ENCODE results near the gene BUB1B.
A peak's percentile ranks its signal among the peaks of the same experiment; 100 is the strongest.
"Not testable (repeated sequence)": the region's sequence is repeated elsewhere in the genome, so short reads cannot be mapped to it uniquely, and the experiment has no call there.

The BUB1B gene, protein sequence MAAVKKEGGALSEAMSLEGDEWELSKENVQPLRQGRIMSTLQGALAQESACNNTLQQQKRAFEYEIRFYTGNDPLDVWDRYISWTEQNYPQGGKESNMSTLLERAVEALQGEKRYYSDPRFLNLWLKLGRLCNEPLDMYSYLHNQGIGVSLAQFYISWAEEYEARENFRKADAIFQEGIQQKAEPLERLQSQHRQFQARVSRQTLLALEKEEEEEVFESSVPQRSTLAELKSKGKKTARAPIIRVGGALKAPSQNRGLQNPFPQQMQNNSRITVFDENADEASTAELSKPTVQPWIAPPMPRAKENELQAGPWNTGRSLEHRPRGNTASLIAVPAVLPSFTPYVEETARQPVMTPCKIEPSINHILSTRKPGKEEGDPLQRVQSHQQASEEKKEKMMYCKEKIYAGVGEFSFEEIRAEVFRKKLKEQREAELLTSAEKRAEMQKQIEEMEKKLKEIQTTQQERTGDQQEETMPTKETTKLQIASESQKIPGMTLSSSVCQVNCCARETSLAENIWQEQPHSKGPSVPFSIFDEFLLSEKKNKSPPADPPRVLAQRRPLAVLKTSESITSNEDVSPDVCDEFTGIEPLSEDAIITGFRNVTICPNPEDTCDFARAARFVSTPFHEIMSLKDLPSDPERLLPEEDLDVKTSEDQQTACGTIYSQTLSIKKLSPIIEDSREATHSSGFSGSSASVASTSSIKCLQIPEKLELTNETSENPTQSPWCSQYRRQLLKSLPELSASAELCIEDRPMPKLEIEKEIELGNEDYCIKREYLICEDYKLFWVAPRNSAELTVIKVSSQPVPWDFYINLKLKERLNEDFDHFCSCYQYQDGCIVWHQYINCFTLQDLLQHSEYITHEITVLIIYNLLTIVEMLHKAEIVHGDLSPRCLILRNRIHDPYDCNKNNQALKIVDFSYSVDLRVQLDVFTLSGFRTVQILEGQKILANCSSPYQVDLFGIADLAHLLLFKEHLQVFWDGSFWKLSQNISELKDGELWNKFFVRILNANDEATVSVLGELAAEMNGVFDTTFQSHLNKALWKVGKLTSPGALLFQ

GRCh38 chr15:40160689-40161688 lies at the start of gene BUB1B:
BUB1B (plus strand) TSS chr15:40161069; CDS start chr15:40161221, 152 bp downstream.
- peak within 1 kb of the TSS; percentile 78 for H3K4me3 ChIP-seq (replicated peaks; ENCODE audit: low read depth, low read length)
- TF ChIP-seq, protein P1, sequence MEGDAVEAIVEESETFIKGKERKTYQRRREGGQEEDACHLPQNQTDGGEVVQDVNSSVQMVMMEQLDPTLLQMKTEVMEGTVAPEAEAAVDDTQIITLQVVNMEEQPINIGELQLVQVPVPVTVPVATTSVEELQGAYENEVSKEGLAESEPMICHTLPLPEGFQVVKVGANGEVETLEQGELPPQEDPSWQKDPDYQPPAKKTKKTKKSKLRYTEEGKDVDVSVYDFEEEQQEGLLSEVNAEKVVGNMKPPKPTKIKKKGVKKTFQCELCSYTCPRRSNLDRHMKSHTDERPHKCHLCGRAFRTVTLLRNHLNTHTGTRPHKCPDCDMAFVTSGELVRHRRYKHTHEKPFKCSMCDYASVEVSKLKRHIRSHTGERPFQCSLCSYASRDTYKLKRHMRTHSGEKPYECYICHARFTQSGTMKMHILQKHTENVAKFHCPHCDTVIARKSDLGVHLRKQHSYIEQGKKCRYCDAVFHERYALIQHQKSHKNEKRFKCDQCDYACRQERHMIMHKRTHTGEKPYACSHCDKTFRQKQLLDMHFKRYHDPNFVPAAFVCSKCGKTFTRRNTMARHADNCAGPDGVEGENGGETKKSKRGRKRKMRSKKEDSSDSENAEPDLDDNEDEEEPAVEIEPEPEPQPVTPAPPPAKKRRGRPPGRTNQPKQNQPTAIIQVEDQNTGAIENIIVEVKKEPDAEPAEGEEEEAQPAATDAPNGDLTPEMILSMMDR (IDR thresholded peaks at IDR 0.05; ENCODE audit: low read depth, low read length, missing control alignments): no peak
- DNase-seq (ENCODE audit: extremely low read depth, low read depth): peak; percentile 89

DNA sequence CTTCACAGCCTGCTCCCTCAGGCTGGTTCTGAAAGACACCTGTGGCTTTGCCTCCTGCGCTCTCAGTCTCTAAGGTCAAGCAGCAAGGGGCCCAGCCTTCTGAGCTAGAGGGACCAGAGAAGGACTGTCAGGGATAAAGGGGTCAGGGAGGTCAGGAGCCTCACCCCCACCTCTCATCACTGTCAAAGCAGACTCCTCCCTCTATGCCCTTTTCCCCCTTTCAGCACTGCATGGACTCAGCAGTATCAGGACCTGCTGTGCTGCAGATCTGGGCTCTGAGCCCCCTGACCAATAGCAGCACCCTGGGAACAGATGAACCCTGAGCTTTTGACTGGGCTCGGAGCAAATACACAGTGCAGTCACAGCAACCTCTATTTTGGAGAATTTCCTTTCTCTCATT lies 49.0 kb upstream of the BUB1B start:
- no peak for DNase-seq (ENCODE audit: extremely low read depth, low read depth)
- H3K4me3 ChIP-seq (replicated peaks; ENCODE audit: low read depth, low read length): no peak overlapping the region
- TF ChIP-seq, protein P1 (IDR thresholded peaks at IDR 0.05; ENCODE audit: low read depth, low read length, missing control alignments): no peak

DNA sequence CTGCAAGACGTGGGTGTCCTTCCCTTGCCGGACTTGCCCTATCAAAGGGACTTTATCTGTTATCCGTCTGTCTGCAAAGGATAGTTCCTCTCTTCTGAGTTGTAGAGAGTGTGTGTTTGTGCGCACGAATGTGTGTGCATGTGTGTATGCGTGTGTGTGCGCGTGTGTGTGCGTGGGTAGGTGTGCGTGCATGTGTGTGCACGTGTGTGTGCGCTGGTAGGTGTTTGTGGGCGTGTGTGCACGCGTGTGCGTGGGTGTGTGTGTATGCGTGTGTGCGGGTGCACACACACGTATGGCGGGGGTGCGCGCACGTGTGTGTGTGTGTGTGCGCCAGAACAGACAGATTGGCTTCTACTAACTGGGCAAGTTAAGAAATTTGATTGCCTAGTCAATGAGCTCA lies 48.1 kb upstream of the BUB1B start:
- no peak overlapping the region for H3K4me3 ChIP-seq (replicated peaks; ENCODE audit: low read depth, low read length)
- TF ChIP-seq, protein P1 (IDR thresholded peaks at IDR 0.05; ENCODE audit: low read depth, low read length, missing control alignments): no peak
- DNase-seq (ENCODE audit: extremely low read depth, low read depth): no peak

DNA sequence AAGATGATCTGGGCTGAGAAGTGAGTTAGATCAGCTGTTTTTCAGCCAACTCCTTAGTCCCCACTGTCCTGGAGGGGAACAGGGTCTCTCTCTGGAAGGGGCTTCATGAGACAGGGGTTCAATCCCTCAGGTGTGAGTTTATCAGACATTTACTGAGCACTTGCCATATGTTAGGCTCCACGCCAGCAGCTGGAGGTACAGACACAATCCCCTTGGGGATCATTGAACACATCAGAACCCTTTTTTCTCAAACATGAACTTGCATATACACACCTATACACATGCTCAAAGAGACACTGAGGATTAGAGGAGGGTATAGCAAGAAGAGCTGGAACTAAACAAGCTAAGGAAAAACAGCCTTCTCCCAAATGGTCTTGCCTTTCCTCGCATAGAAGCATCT lies 46.7 kb upstream of the BUB1B start:
- TF ChIP-seq, protein P1 (IDR thresholded peaks at IDR 0.05; ENCODE audit: low read depth, low read length, missing control alignments): no peak
- no peak overlapping the region for H3K4me3 ChIP-seq (replicated peaks; ENCODE audit: low read depth, low read length)
- no peak for DNase-seq (ENCODE audit: extremely low read depth, low read depth)

- H3K4me3 ChIP-seq (replicated peaks; ENCODE audit: low read depth, low read length); DNase-seq (ENCODE audit: extremely low read depth, low read depth): not testable (repeated sequence)
Measured at GRCh38 chr15:40115106-40115505, 45.8 kb upstream of the BUB1B start.

- TF ChIP-seq, protein P1 (IDR thresholded peaks at IDR 0.05; ENCODE audit: low read depth, low read length, missing control alignments): no peak
- no peak for DNase-seq (ENCODE audit: extremely low read depth, low read depth)
- H3K4me3 ChIP-seq (replicated peaks; ENCODE audit: low read depth, low read length): no peak overlapping the region
Measured at GRCh38 chr15:40115670-40116093, 45.2 kb upstream of the BUB1B start.

Data from HFF-Myc (cell line).